HCT116 (cell line): ENCODE results near the gene DCDC2. TPM values are rescaled to one million over a fixed set of nuclear protein-coding genes. Genes with fewer than 3 reads are reported as not detected.

ENCODE experiments used
- ATAC-seq: fragments of 200-7000 bp; cut with Tn5 transposase; 2 replicates; pipeline ENCODE4 v1.9.1; 2020; ENCODE audit warnings: mild to moderate bottlenecking, moderate library complexity
- BruUV-seq: library from RNA; stranded (reverse); fragments of 400-500 nt; replicated peaks from 2 replicates; lab custom pipeline; 2021; lab: Mats Ljungman, UMichigan
- CTCF ChIA-PET: fragments of 300-600 bp; sonication (Branson Sonifier 250); formaldehyde crosslinking; loops from one replicate; lab custom pipeline; 2021; ENCODE audit warnings: antibody characterized with exemption; lab: Charles Lee
- POLR2A ChIA-PET: fragments of 300-600, 350-600 bp; sonication (Branson Sonifier 250); formaldehyde crosslinking; loops from one replicate; lab custom pipeline; 2021; ENCODE audit warnings: antibody characterized with exemption; lab: Charles Lee
- RAD21 ChIA-PET, 2 experiments: fragments of 300-600 bp; sonication (Branson Sonifier 250); formaldehyde crosslinking; loops; one replicate each; lab custom pipeline; 2023; ENCODE audit warnings: low total read pairs in 2 of 2; ENCODE audit not compliant: uncharacterized antibody in 2 of 2, unreplicated experiment in 2 of 2, low non-redundant PET in 1 of 2; lab: Charles Lee
- DNase-seq: peaks from one replicate; pipeline ENCODE4 v3.0.0-alpha.2; 2010; ENCODE audit warnings: low read depth, low spot score
- H2AFZ ChIP-seq: fragments of 200-600 bp; shearing (Covaris generic), sonication (generic); 2 replicates; pipeline ENCODE4 v1.6.1; 2017; ENCODE audit warnings: low read depth, mixed run types, mixed read lengths, antibody characterized with exemption, low read length; ENCODE audit not compliant: poor library complexity, severe bottlenecking
- H3K27ac ChIP-seq: 2 replicates; pipeline ENCODE4 v1.5.1; 2012; ENCODE audit warnings: low read depth, low read length
- H3K27me3 ChIP-seq: fragments of 200-600 bp; sonication (generic); 2 replicates; pipeline ENCODE4 v1.6.1; 2016; ENCODE audit warnings: mixed run types, low read length, mixed read lengths; ENCODE audit not compliant: insufficient read depth
- H3K36me3 ChIP-seq, 2 experiments: fragments of 200-500 bp in 1 of 2; fragments of 200-600 bp in 1 of 2; sonication (Bioruptor generic) in 1 of 2; sonication (generic) in 1 of 2; 2 replicates each; pipeline versions ENCODE4 v1.5.1 to v1.6.1; 2014 to 2016; ENCODE audit warnings: low read length in 2 of 2, inconsistent platforms in 1 of 2, mixed read lengths in 1 of 2, mixed run types in 1 of 2; ENCODE audit not compliant: insufficient read depth in 2 of 2, control insufficient read depth in 1 of 2
- H3K4me1 ChIP-seq, 2 experiments: fragments of 200-600 bp in 1 of 2; sonication (generic) in 1 of 2; 2 replicates each; pipeline versions ENCODE4 v1.5.1 to v1.6.1; 2012 to 2017; ENCODE audit warnings: low read length in 2 of 2, inconsistent platforms in 1 of 2, mild to moderate bottlenecking in 1 of 2, mixed read lengths in 1 of 2, mixed run types in 1 of 2, moderate library complexity in 1 of 2; ENCODE audit not compliant: insufficient read depth in 2 of 2, control insufficient read depth in 1 of 2
- H3K4me2 ChIP-seq: fragments of 200-600 bp; sonication (generic); 2 replicates; pipeline ENCODE4 v1.6.1; 2017; ENCODE audit warnings: mixed run types, low read length, mixed read lengths
- H3K4me3 ChIP-seq, 2 experiments: fragments of 200-600 bp in 1 of 2; sonication (generic) in 1 of 2; replicated peaks in 1 of 2; 2 replicates each; pipeline ENCODE4 v1.5.1; 2011 to 2016; ENCODE audit warnings: low read length in 2 of 2, control low read depth in 1 of 2, low read depth in 1 of 2, mild to moderate bottlenecking in 1 of 2, mixed read lengths in 1 of 2, mixed run types in 1 of 2
- H3K79me2 ChIP-seq: fragments of 200-600 bp; sonication (generic); 2 replicates; pipeline ENCODE4 v1.6.1; 2017; ENCODE audit warnings: mild to moderate bottlenecking, mixed run types, low read length, moderate library complexity, mixed read lengths; ENCODE audit not compliant: insufficient read depth
- H3K9ac ChIP-seq: fragments of 200-600 bp; sonication (generic); 2 replicates; pipeline ENCODE4 v1.6.1; 2016; ENCODE audit warnings: low read length, mixed read lengths
- H3K9me2 ChIP-seq: fragments of 200-600 bp; sonication (generic), shearing (Covaris generic); 2 replicates; pipeline ENCODE4 v1.6.1; 2017; ENCODE audit warnings: mixed run types, mild to moderate bottlenecking, moderate library complexity; ENCODE audit not compliant: insufficient read depth
- H3K9me3 ChIP-seq, 2 experiments: fragments of 200-500 bp in 1 of 2; fragments of 200-600 bp in 1 of 2; sonication (Bioruptor generic) in 1 of 2; sonication (generic) in 1 of 2; 2 replicates each; pipeline ENCODE4 v1.6.1; 2014 to 2017; ENCODE audit warnings: low read length in 2 of 2, mixed read lengths in 2 of 2, inconsistent platforms in 1 of 2, low read depth in 1 of 2, mild to moderate bottlenecking in 1 of 2, mixed run types in 1 of 2, moderate library complexity in 1 of 2; ENCODE audit not compliant: control insufficient read depth in 1 of 2, insufficient read depth in 1 of 2
- H4K20me1 ChIP-seq: fragments of 200-600 bp; sonication (generic), shearing (Covaris generic); 2 replicates; pipeline ENCODE4 v1.6.1; 2017; ENCODE audit warnings: mixed run types, mild to moderate bottlenecking, moderate library complexity; ENCODE audit not compliant: insufficient read depth
- CEBPB ChIP-seq: IDR thresholded peaks from 2 replicates; pipeline ENCODE4 v1.6.1; 2012; ENCODE audit warnings: low read depth
- EGR1 ChIP-seq: IDR thresholded peaks from 2 replicates; pipeline ENCODE4 v1.6.1; 2012; ENCODE audit warnings: low read depth
- ELF1 ChIP-seq: IDR thresholded peaks from 2 replicates; pipeline ENCODE4 v1.6.1; 2012; ENCODE audit warnings: low read depth, borderline replicate concordance
- EZH2 ChIP-seq: fragments of 200-600 bp; sonication (generic); IDR thresholded peaks from 2 replicates; pipeline ENCODE4 v1.6.1; 2017; ENCODE audit warnings: antibody characterized with exemption, mixed run types
- EZH2phosphoT487 ChIP-seq: fragments of 200-600 bp; IDR thresholded peaks from 2 replicates; pipeline ENCODE4 v1.6.1; 2018; ENCODE audit warnings: antibody characterized with exemption, borderline replicate concordance
- FOSL1 ChIP-seq: IDR thresholded peaks from 2 replicates; pipeline ENCODE4 v1.6.1; 2012; ENCODE audit warnings: low read depth
- JUND ChIP-seq: IDR thresholded peaks from 2 replicates; pipeline ENCODE4 v1.6.1; 2012
- POLR2A ChIP-seq: IDR thresholded peaks from 2 replicates; pipeline ENCODE4 v1.7.0; 2011; ENCODE audit warnings: borderline replicate concordance; ENCODE audit not compliant: insufficient read depth, insufficient read length; ENCODE audit errors: extremely low read depth
- SIN3A ChIP-seq: IDR thresholded peaks from 2 replicates; pipeline ENCODE4 v1.6.1; 2012; ENCODE audit warnings: low read depth
- SP1 ChIP-seq: IDR thresholded peaks from 2 replicates; pipeline ENCODE4 v1.6.1; 2012; ENCODE audit warnings: low read depth
- SRF ChIP-seq: IDR thresholded peaks from 2 replicates; pipeline ENCODE4 v1.6.1; 2012; ENCODE audit warnings: low read depth
- ZFX ChIP-seq: fragments of 450-650 bp; IDR thresholded peaks from 2 replicates; pipeline ENCODE4 v1.6.1; 2017
- ZNF274 ChIP-seq: fragments of 200-500 bp; sonication (Bioruptor generic); IDR thresholded peaks from 2 replicates; pipeline ENCODE4 v1.6.1; 2014; ENCODE audit warnings: mild to moderate bottlenecking, low read depth, low read length, inconsistent platforms
- intact Hi-C: fragments of 100-400 bp; cut with micrococcal nuclease; formaldehyde crosslinking; loops from 2 replicates; pipeline ENCODE4 v1.10.0; 2022
- total RNA-seq: library from RNA; stranded (reverse); gene quantifications from one replicate; pipeline ENCODE4 v1.2.1, GENCODE V29; 2021; ENCODE audit not compliant: unreplicated experiment
- TF ChIP-seq, protein P1 (sequence below): IDR thresholded peaks from 2 replicates; pipeline ENCODE4 v1.6.1; 2012; ENCODE audit warnings: low read depth
- TF ChIP-seq, protein P2 (sequence below): IDR thresholded peaks from 2 replicates; pipeline ENCODE4 v1.6.1; 2012
- TF ChIP-seq, protein P3 (sequence below): IDR thresholded peaks from 2 replicates; pipeline ENCODE4 v1.6.1; 2012
- TF ChIP-seq, protein P4 (sequence below), 3 experiments: fragments of 200-600 bp in 1 of 3; sonication (generic) in 1 of 3; IDR thresholded peaks in 2 of 3; conservative IDR thresholded peaks in 1 of 3; 2 replicates each; pipeline ENCODE4 v1.5.1; 2012 to 2017; ENCODE audit warnings: low read depth in 2 of 3, low read length in 2 of 3, antibody characterized with exemption in 1 of 3, borderline replicate concordance in 1 of 3, control low read depth in 1 of 3, mild to moderate bottlenecking in 1 of 3, mixed read lengths in 1 of 3, mixed run types in 1 of 3, moderate library complexity in 1 of 3; ENCODE audit not compliant: insufficient read depth in 1 of 3

DCDC2 gene
- total RNA-seq, 1 experiment from 2014 or later, result 0.17 TPM

DNA sequence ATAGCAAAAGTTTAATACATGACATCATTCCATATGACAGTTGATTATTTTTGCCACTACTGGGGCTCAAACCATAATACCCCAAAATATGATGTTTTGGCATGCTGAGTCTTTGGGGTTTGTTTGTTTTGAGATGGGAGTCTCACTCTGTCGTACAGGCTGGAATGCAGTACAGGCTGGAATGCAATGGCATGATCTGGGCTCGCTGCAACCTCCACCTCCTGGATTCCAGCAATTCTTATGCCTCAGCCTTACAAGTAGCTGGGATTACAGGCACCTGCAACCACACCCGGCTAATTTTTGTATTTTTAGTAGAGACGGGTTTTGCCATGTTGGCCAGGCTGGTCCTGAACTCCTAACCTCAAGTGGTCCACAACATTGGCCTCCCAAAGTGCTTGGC lies 43.6 kb upstream of the DCDC2 start:
- Histone ChIP-seq H3K4me2 (no peak overlapping the region), H3K27ac (no peak overlapping the region)
- intact Hi-C loops, result loop anchor here (10.0 kb wide), 1 partner anchor 373 kb away; the partner anchor contains the start of gene GMNN

More for the DNA sequence above, 43.6 kb upstream of the DCDC2 start:
- Histone ChIP-seq H2AFZ (no peak overlapping the region), H3K36me3 (peaks cover 5 to 6% of the 10 kb centered on the region in 2 experiments; a peak in 3 of 4 replicates), H3K9ac (no peak overlapping the region), H3K9me2 (no peaks in the 10 kb centered on the region), H3K9me3 (peaks cover 0 to 5% of the 10 kb centered on the region in 2 experiments; a peak in 1 of 4 replicates), H3K4me3 (no peak overlapping the region), H3K79me2 (peaks cover 41% of the 10 kb centered on the region), H3K4me1 (peaks cover 2 to 20% of the 10 kb centered on the region in 2 experiments; a peak in 3 of 4 replicates), H3K27me3 (no peaks in the 10 kb centered on the region), H4K20me1 (no peaks in the 10 kb centered on the region; the same call in 1 of the 2 replicates)
- DNase-seq, result no peak
- BruUV-seq, result no TSS peak
- ATAC-seq, result no peak
- TF ChIP-seq SRF (no peak), ZNF274 (no peak), EZH2 (no peak), SP1 (no peak), CEBPB (no peak), POLR2A (no peak), ELF1 (no peak), EGR1 (no peak), JUND (no peak), SIN3A (no peak), EZH2phosphoT487 (no peak), FOSL1 (no peak), ZFX (no peak)
- TF ChIP-seq, protein P1, sequence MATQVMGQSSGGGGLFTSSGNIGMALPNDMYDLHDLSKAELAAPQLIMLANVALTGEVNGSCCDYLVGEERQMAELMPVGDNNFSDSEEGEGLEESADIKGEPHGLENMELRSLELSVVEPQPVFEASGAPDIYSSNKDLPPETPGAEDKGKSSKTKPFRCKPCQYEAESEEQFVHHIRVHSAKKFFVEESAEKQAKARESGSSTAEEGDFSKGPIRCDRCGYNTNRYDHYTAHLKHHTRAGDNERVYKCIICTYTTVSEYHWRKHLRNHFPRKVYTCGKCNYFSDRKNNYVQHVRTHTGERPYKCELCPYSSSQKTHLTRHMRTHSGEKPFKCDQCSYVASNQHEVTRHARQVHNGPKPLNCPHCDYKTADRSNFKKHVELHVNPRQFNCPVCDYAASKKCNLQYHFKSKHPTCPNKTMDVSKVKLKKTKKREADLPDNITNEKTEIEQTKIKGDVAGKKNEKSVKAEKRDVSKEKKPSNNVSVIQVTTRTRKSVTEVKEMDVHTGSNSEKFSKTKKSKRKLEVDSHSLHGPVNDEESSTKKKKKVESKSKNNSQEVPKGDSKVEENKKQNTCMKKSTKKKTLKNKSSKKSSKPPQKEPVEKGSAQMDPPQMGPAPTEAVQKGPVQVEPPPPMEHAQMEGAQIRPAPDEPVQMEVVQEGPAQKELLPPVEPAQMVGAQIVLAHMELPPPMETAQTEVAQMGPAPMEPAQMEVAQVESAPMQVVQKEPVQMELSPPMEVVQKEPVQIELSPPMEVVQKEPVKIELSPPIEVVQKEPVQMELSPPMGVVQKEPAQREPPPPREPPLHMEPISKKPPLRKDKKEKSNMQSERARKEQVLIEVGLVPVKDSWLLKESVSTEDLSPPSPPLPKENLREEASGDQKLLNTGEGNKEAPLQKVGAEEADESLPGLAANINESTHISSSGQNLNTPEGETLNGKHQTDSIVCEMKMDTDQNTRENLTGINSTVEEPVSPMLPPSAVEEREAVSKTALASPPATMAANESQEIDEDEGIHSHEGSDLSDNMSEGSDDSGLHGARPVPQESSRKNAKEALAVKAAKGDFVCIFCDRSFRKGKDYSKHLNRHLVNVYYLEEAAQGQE, result no peak
- TF ChIP-seq, protein P2, sequence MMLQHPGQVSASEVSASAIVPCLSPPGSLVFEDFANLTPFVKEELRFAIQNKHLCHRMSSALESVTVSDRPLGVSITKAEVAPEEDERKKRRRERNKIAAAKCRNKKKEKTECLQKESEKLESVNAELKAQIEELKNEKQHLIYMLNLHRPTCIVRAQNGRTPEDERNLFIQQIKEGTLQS, result no peak
- TF ChIP-seq, protein P3, sequence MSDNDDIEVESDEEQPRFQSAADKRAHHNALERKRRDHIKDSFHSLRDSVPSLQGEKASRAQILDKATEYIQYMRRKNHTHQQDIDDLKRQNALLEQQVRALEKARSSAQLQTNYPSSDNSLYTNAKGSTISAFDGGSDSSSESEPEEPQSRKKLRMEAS, result no peak
- TF ChIP-seq, protein P4, sequence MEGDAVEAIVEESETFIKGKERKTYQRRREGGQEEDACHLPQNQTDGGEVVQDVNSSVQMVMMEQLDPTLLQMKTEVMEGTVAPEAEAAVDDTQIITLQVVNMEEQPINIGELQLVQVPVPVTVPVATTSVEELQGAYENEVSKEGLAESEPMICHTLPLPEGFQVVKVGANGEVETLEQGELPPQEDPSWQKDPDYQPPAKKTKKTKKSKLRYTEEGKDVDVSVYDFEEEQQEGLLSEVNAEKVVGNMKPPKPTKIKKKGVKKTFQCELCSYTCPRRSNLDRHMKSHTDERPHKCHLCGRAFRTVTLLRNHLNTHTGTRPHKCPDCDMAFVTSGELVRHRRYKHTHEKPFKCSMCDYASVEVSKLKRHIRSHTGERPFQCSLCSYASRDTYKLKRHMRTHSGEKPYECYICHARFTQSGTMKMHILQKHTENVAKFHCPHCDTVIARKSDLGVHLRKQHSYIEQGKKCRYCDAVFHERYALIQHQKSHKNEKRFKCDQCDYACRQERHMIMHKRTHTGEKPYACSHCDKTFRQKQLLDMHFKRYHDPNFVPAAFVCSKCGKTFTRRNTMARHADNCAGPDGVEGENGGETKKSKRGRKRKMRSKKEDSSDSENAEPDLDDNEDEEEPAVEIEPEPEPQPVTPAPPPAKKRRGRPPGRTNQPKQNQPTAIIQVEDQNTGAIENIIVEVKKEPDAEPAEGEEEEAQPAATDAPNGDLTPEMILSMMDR (IDR thresholded peaks at IDR 0.05 in 2 of 3, conservative IDR thresholded peaks at IDR 0.05 in 1 of 3; ENCODE audit: borderline replicate concordance in 1 of 3, insufficient read depth in 1 of 3, low read depth in 2 of 3, low read length in 2 of 3), result no peak
- POLR2A ChIA-PET, result interaction anchor here (1.7 kb wide), 1 partner anchor 12 kb away, joined by 5 read pairs; no protein-coding TSS in a partner anchor
- CTCF ChIA-PET, result interaction anchor here (1.5 to 2.6 kb wide), 2 partner anchors 12 to 118 kb away, joined by 4 to 23 read pairs; no protein-coding TSS in a partner anchor
- RAD21 ChIA-PET, result no interaction called here
